Natural killer cell treated with Interleukin-12 subunit alpha and Interleukin-12 subunit beta and Interleukin-15 and Interleukin-18, amount 100 ng/mL, for 72 hours (primary cell): ENCODE results near the gene SORCS2. TPM values are rescaled to one million over a fixed set of nuclear protein-coding genes. Genes with fewer than 3 reads are reported as not detected.

Experiments used
- ATAC-seq, 2 donors: fragments of 150-1000 bp; cut with Tn5 transposase in 1 of 2; sonication (Bioruptor Pico), chemical (Tn5 transposase) in 1 of 2; 2 replicates each; pipeline ENCODE4 v1.10.0; 2021
- DNase-seq: peaks from one replicate; pipeline ENCODE4 v3.0.0; 2022; ENCODE audit warnings: low spot score
- H3K27ac Mint-ChIP-seq, 2 donors: 1 replicate in 1 of 2; 2 replicates in 1 of 2; pipeline ENCODE4 v1.8.0; 2022; ENCODE audit warnings: mixed read lengths in 2 of 2, mild to moderate bottlenecking in 1 of 2, moderate library complexity in 1 of 2
- H3K27me3 Mint-ChIP-seq, 2 donors: 1 replicate in 1 of 2; 2 replicates in 1 of 2; pipeline ENCODE4 v1.8.0; 2022; ENCODE audit warnings: mixed read lengths in 2 of 2
- H3K36me3 Mint-ChIP-seq: one replicate; pipeline ENCODE4 v1.8.0; 2022; ENCODE audit warnings: mixed read lengths
- H3K4me1 Mint-ChIP-seq, 2 donors: 1 replicate in 1 of 2; 2 replicates in 1 of 2; pipeline ENCODE4 v1.8.0; 2022; ENCODE audit warnings: low read depth in 2 of 2, mixed read lengths in 2 of 2, mild to moderate bottlenecking in 1 of 2
- H3K4me3 Mint-ChIP-seq: one replicate; pipeline ENCODE4 v1.8.0; 2022; ENCODE audit warnings: mixed read lengths
- H3K9me3 Mint-ChIP-seq: 2 replicates; pipeline ENCODE4 v1.8.0; 2022; ENCODE audit warnings: mixed read lengths
- total RNA-seq, 2 donors: library from RNA; stranded (reverse); gene quantifications; one replicate each; pipeline ENCODE4 v1.2.3, GENCODE V29; 2022

SORCS2 gene
- total RNA-seq, 2 donors from 2014 or later, result 0.17 to 0.21 TPM

GRCh38 chr4:7537853-7538400 is 345.6 kb downstream of the SORCS2 start:
- Mint-ChIP-seq H3K4me3 (no peak overlapping the region), H3K36me3 (no peaks in the 10 kb centered on the region), H3K9me3 (no peaks in the 10 kb centered on the region), H3K4me1 (peaks cover 5 to 11% of the 10 kb centered on the region in 2 donors), H3K27me3 (no peaks in the 10 kb centered on the region), H3K27ac (peak overlapping the region in 1 of 2 donors; percentile 65)
- no peak for DNase-seq
- no peak for ATAC-seq

GRCh38 chr4:7538518-7538917 is 346.2 kb downstream of the SORCS2 start:
- Mint-ChIP-seq H3K9me3 (no peaks in the 10 kb centered on the region), H3K4me1 (peaks cover 5 to 14% of the 10 kb centered on the region in 2 donors), H3K27me3 (no peaks in the 10 kb centered on the region), H3K4me3 (no peak overlapping the region), H3K27ac (no peak overlapping the region), H3K36me3 (no peaks in the 10 kb centered on the region)
- ATAC-seq, result no peak
- no peak for DNase-seq

GRCh38 chr4:7539186-7539585 is 346.8 kb downstream of the SORCS2 start:
- H3K4me3 Mint-ChIP-seq, result peak overlapping the region; percentile 57
- no peaks in the 10 kb centered on the region for H3K36me3 Mint-ChIP-seq
- H3K27me3 Mint-ChIP-seq, result no peaks in the 10 kb centered on the region
- peaks cover 5 to 14% of the 10 kb centered on the region in 2 donors for H3K4me1 Mint-ChIP-seq
- no peak for ATAC-seq
- DNase-seq, result no peak
- no peaks in the 10 kb centered on the region for H3K9me3 Mint-ChIP-seq
- H3K27ac Mint-ChIP-seq, result peak overlapping the region; percentile 35 to 78

GRCh38 chr4:7539659-7540058 is 347.3 kb downstream of the SORCS2 start:
- Mint-ChIP-seq H3K4me1 (peaks cover 5 to 14% of the 10 kb centered on the region in 2 donors), H3K27ac (peak overlapping the region; percentile 35 to 78), H3K9me3 (no peaks in the 10 kb centered on the region), H3K4me3 (peak overlapping the region; percentile 57), H3K36me3 (no peaks in the 10 kb centered on the region), H3K27me3 (no peaks in the 10 kb centered on the region)
- DNase-seq (peak; percentile 89), ATAC-seq (peak; percentile 92 to 96)

- Mint-ChIP-seq H3K4me3 (no peak overlapping the region), H3K27me3 (no peaks in the 10 kb centered on the region), H3K4me1 (peaks cover 5 to 14% of the 10 kb centered on the region in 2 donors), H3K9me3 (no peaks in the 10 kb centered on the region), H3K27ac (no peak overlapping the region), H3K36me3 (no peaks in the 10 kb centered on the region)
- no peak for DNase-seq
- ATAC-seq, result no peak
These were observed 347.9 kb downstream of the SORCS2 start for GRCh38 chr4:7540206-7540605.

GRCh38 chr4:7540654-7541413 is 348.5 kb downstream of the SORCS2 start:
- ATAC-seq (no peak), DNase-seq (no peak)
- Mint-ChIP-seq H3K9me3 (no peaks in the 10 kb centered on the region), H3K4me3 (no peak overlapping the region), H3K36me3 (no peaks in the 10 kb centered on the region), H3K27ac (no peak overlapping the region), H3K4me1 (peaks cover 5 to 14% of the 10 kb centered on the region in 2 donors), H3K27me3 (no peaks in the 10 kb centered on the region)

GRCh38 chr4:7541414-7541810 is 349.1 kb downstream of the SORCS2 start:
- no peak overlapping the region for H3K27ac Mint-ChIP-seq
- peaks cover 5 to 14% of the 10 kb centered on the region in 2 donors for H3K4me1 Mint-ChIP-seq
- no peak for ATAC-seq
- no peaks in the 10 kb centered on the region for H3K36me3 Mint-ChIP-seq
- no peaks in the 10 kb centered on the region for H3K9me3 Mint-ChIP-seq
- H3K4me3 Mint-ChIP-seq, result no peak overlapping the region
- DNase-seq, result no peak
- H3K27me3 Mint-ChIP-seq, result no peaks in the 10 kb centered on the region

GRCh38 chr4:7542781-7543180 is 350.4 kb downstream of the SORCS2 start:
- H3K27ac Mint-ChIP-seq, result no peak overlapping the region
- H3K4me1 Mint-ChIP-seq, result peaks cover 5 to 16% of the 10 kb centered on the region in 2 donors
- no peaks in the 10 kb centered on the region for H3K27me3 Mint-ChIP-seq
- ATAC-seq (no peak), DNase-seq (no peak)
- H3K4me3 Mint-ChIP-seq, result no peak overlapping the region
- H3K9me3 Mint-ChIP-seq, result no peaks in the 10 kb centered on the region
- H3K36me3 Mint-ChIP-seq, result no peaks in the 10 kb centered on the region

GRCh38 chr4:7546152-7546808 is 353.9 kb downstream of the SORCS2 start:
- DNase-seq (no peak), ATAC-seq (no peak)
- Mint-ChIP-seq H3K4me1 (peaks cover 0 to 10% of the 10 kb centered on the region in 2 donors), H3K27ac (no peak overlapping the region), H3K9me3 (no peaks in the 10 kb centered on the region), H3K27me3 (peaks cover 0 to 4% of the 10 kb centered on the region in 2 donors), H3K36me3 (no peaks in the 10 kb centered on the region), H3K4me3 (no peak overlapping the region)

- no peaks in the 10 kb centered on the region for H3K9me3 Mint-ChIP-seq
- DNase-seq (no peak), ATAC-seq (no peak)
- peaks cover 0 to 4% of the 10 kb centered on the region in 2 donors for H3K27me3 Mint-ChIP-seq
- H3K4me1 Mint-ChIP-seq, result peaks cover 0 to 10% of the 10 kb centered on the region in 2 donors
- H3K27ac Mint-ChIP-seq, result no peak overlapping the region
- no peaks in the 10 kb centered on the region for H3K36me3 Mint-ChIP-seq
- H3K4me3 Mint-ChIP-seq, result no peak overlapping the region
These were observed 354.6 kb downstream of the SORCS2 start for GRCh38 chr4:7546809-7547367.

GRCh38 chr4:7547368-7548040 is 355.2 kb downstream of the SORCS2 start:
- ATAC-seq (no peak), DNase-seq (no peak)
- H3K36me3 Mint-ChIP-seq, result peaks cover 3% of the 10 kb centered on the region
- H3K9me3 Mint-ChIP-seq, result peaks cover under 1% of the 10 kb centered on the region
- H3K4me3 Mint-ChIP-seq, result no peak overlapping the region
- H3K27ac Mint-ChIP-seq, result no peak overlapping the region
- H3K4me1 Mint-ChIP-seq, result peaks cover 0 to 7% of the 10 kb centered on the region in 2 donors
- H3K27me3 Mint-ChIP-seq, result peaks cover 0 to 4% of the 10 kb centered on the region in 2 donors

- peaks cover 17% of the 10 kb centered on the region for H3K9me3 Mint-ChIP-seq
- H3K36me3 Mint-ChIP-seq, result peaks cover 25% of the 10 kb centered on the region
- H3K27ac Mint-ChIP-seq, result no peak overlapping the region
- ATAC-seq, result no peak
- H3K4me1 Mint-ChIP-seq, result peaks cover 0 to 9% of the 10 kb centered on the region in 2 donors
- no peak overlapping the region for H3K4me3 Mint-ChIP-seq
- H3K27me3 Mint-ChIP-seq, result peaks cover 0 to 7% of the 10 kb centered on the region in 2 donors
- DNase-seq, result no peak
These were observed 357.5 kb downstream of the SORCS2 start for GRCh38 chr4:7549866-7550265.

- peaks cover 22% of the 10 kb centered on the region for H3K9me3 Mint-ChIP-seq
- peaks cover 0 to 5% of the 10 kb centered on the region in 2 donors for H3K4me1 Mint-ChIP-seq
- no peak for ATAC-seq
- no peak overlapping the region for H3K27ac Mint-ChIP-seq
- H3K36me3 Mint-ChIP-seq, result peaks cover 37% of the 10 kb centered on the region
- DNase-seq, result no peak
- H3K27me3 Mint-ChIP-seq, result peaks cover 8 to 10% of the 10 kb centered on the region in 2 donors
- no peak overlapping the region for H3K4me3 Mint-ChIP-seq
These were observed 360.1 kb downstream of the SORCS2 start for GRCh38 chr4:7552466-7552865.
